Retinal pigment epithelial cell (primary cell): ENCODE data around the gene CDH13.

Experiments
- DNase-seq: peaks from one replicate; pipeline ENCODE4 v3.0.0-alpha.2; 2010; ENCODE audit warnings: low read depth
- H3K4me3 ChIP-seq: 2 replicates; pipeline ENCODE4 v1.5.1; 2011; ENCODE audit warnings: mild to moderate bottlenecking, low read length, control low read depth, moderate library complexity
- TF ChIP-seq, protein P1 (sequence below): conservative IDR thresholded peaks from 2 replicates; pipeline ENCODE4 v1.5.1; 2011; ENCODE audit warnings: low read depth, low read length, control low read depth, inconsistent platforms

The CDH13 gene

DNA sequence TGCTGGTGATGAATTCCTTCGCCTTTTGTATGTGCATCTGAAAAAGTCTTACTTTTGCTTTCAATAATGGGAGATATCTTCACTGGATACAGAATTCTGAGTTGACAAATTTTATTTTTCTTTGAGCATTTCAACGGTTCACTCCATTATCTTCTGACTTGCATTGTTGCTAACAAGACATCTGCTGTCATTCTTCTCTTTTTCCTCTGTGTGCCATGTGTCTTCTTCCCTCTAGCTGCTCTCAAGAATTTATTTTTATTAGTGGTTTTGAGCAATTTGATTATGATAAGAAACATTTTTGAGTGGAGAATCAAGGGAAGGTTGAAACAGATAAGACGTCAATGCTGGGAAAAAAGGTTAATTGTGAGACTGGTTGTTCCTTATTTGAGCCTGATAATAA, 471.8 kb downstream of the CDH13 start:
- DNase-seq, result no peak
- TF ChIP-seq, protein P1, sequence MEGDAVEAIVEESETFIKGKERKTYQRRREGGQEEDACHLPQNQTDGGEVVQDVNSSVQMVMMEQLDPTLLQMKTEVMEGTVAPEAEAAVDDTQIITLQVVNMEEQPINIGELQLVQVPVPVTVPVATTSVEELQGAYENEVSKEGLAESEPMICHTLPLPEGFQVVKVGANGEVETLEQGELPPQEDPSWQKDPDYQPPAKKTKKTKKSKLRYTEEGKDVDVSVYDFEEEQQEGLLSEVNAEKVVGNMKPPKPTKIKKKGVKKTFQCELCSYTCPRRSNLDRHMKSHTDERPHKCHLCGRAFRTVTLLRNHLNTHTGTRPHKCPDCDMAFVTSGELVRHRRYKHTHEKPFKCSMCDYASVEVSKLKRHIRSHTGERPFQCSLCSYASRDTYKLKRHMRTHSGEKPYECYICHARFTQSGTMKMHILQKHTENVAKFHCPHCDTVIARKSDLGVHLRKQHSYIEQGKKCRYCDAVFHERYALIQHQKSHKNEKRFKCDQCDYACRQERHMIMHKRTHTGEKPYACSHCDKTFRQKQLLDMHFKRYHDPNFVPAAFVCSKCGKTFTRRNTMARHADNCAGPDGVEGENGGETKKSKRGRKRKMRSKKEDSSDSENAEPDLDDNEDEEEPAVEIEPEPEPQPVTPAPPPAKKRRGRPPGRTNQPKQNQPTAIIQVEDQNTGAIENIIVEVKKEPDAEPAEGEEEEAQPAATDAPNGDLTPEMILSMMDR, result no peak
- H3K4me3 ChIP-seq, result no peak overlapping the region

DNA sequence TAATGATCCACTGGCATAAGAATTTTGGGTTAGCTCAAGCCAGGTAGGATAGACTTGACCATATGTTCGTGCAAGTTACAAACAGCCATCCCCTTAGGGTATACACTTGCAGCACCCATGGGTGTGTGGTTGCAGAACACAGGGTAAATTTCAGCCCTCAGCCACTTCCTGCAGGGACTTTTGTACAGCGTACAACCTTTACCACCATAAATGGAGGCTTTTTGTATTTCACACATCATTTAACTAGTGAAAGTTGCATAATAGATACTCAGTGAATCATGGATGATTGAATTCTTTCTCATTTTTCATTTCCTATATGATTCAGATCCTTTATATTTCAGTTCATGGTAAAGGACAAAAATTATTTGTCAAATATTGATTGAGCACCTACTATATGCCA, 473.9 kb downstream of the CDH13 start:
- no peak overlapping the region for H3K4me3 ChIP-seq
- TF ChIP-seq, protein P1, result no peak
- DNase-seq, result no peak

DNA sequence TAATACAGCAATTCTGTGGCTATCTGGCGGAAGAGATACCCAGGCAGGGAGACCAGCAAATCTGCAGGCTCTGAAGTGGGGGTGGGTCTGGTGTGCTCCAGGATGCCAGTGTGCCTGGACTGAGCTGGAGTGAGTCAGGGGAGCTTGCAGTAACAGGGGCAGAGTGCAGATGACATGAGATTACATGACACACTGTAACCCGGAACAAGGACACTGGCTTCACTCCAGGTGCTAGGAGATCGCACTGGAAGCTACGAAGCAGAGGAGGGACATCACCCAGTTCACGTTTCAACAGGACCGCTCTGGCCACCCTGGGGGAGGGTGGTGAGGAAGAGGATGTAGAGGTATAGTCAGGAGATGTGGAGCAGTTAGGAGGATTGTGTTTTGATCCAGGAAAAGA, 475.6 kb downstream of the CDH13 start:
- TF ChIP-seq, protein P1, result no peak
- no peak overlapping the region for H3K4me3 ChIP-seq
- DNase-seq, result no peak

DNA sequence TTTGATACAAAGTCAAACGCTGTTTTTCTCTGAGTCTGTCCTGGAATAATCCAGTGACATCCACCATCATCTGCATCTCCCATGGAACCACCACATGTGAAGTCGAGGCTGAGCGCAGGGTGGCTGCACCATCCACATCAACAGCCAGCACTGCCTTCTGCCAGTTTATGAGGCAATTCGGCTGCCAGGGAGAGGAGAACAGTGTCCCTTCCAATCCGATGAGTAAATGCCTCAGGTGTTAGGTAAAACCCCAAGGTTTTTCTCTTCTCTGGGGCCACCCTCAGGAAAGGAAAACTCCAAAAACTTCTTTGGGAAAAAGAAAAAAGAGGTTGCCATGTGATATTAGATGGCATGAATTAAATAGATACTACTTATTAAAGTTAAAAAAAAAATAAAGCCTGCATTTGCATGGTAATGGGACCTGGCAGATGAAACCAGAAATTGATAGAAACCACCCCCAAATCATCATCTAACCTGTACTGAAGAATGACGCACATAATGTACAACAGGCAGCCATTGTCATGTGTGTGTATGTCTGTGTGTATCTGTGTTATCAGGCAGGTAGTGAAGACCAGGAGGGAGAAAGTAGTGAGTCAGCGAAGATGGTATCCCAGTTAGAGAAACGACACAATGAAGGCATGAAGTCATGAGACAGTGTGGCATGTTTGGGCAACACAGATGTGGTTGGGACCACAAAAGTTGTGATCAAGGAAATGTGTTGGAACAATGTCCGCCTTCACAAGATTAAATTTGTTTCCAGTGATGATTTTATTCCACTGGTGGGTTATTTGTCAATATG, 478.7 kb downstream of the CDH13 start:
- DNase-seq, result no peak
- TF ChIP-seq, protein P1, result no peak

DNA sequence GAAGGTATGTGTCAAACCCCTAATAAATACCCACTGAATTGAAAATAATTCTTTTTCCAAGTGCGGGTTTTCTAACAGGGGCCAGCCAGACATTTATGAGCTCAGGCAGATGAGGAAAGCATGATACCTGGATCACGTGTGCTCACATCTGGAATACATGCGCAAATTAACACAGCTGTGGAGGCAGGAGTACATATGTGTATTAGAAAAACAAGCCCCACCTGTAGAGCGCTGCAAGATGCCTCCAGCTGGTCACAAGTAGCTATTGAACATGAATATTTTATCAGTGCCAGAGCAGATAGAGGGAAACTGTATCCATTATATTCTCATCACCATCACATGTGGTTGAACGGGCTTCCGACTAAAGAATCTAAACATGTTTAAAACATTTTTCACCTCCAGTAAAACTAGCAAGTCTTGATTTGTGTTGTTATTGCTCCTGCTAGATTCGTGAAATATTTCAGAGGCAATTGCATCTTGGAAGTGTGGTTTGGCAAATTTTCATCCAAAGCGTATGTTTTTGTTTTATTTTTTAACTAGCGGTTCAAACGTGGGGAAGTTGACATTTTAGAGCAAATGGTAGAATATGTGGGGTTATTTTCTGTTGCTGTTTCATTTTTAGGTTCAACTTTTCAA, 482.8 kb downstream of the CDH13 start:
- TF ChIP-seq, protein P1, result no peak
- no peak overlapping the region for H3K4me3 ChIP-seq
- DNase-seq, result no peak

More for the DNA sequence above, 478.7 kb downstream of the CDH13 start:
- no peak overlapping the region for H3K4me3 ChIP-seq

DNA sequence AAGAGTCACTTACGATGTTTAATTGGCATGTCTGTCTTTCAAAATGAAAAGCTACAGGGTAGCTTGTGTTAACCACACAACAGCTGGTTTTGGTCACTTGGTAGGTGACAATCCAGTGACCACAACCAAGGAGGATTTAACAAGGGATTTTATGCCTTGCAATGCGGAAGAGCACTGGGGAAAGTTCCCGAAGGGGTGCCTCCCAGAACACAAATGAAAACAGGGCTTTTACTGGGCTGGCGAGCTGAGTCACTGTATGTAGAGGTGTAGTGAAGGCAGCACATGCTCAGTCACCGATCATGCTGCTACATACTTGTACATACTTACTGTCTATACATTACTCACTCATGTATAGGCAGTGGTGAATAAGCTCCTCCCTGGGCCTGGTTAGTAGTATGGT, 483.5 kb downstream of the CDH13 start:
- DNase-seq, result no peak
- TF ChIP-seq, protein P1, result no peak
- H3K4me3 ChIP-seq, result no peak overlapping the region

DNA sequence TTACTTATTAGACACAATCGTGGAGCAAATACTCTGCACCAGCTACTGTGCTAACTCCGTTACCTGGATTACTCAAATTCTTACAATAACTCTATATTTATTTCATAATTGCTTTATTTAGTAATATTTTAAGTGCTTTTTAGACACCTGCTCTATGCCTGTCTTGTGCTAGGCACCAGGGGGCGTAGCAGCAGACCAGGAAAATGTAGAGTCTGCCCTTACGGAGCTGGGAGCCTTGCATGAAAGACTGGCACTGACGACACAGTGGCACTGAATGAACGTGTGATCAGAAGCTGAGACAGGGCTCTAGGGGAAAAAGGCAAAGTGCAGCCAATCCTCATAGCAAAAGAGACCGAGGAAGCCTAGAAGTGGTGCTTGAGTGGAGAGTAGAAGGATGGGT, 486.5 kb downstream of the CDH13 start:
- DNase-seq, result peak; percentile 25

More for the DNA sequence above, 486.5 kb downstream of the CDH13 start:
- TF ChIP-seq, protein P1, result peak; percentile 92
- H3K4me3 ChIP-seq, result no peak overlapping the region
